GM23338 (cell line): Measurements from ENCODE around the gene PARD6A. TPM values are rescaled to one million over a fixed set of nuclear protein-coding genes. Genes with fewer than 3 reads are reported as not detected.

Experiments
- ATAC-seq: fragments of 200-7000 bp; cut with Tn5 transposase; 3 replicates; pipeline ENCODE4 v1.9.1; 2020
- DNase-seq: peaks from one replicate; pipeline ENCODE4 v3.0.0-alpha.2; 2015; ENCODE audit warnings: low spot score
- H2AFZ ChIP-seq: fragments of 200-600 bp; sonication (generic); 2 replicates; pipeline ENCODE4 v1.8.0; 2016; ENCODE audit warnings: antibody characterized with exemption, mild to moderate bottlenecking, moderate library complexity
- H3F3A ChIP-seq: fragments of 200-600 bp; sonication (generic); replicated peaks from 2 replicates; pipeline ENCODE4 v1.8.0; 2017; ENCODE audit warnings: antibody characterized with exemption, mixed run types, low read depth
- H3K27ac ChIP-seq: fragments of 200-600 bp; sonication (generic); 2 replicates; pipeline ENCODE4 v1.6.1; 2016; ENCODE audit warnings: low read depth
- H3K27me3 ChIP-seq: fragments of 200-600 bp; sonication (generic); 2 replicates; pipeline ENCODE4 v1.8.0; 2016; ENCODE audit warnings: mild to moderate bottlenecking, mixed run types, moderate library complexity; ENCODE audit not compliant: insufficient read depth
- H3K36me3 ChIP-seq: fragments of 200-600 bp; sonication (generic); 2 replicates; pipeline ENCODE4 v1.8.0; 2016; ENCODE audit warnings: mild to moderate bottlenecking; ENCODE audit not compliant: insufficient read depth
- H3K4me1 ChIP-seq: fragments of 200-600 bp; sonication (generic); 2 replicates; pipeline ENCODE4 v1.8.0; 2016; ENCODE audit warnings: mild to moderate bottlenecking, moderate library complexity; ENCODE audit not compliant: insufficient read depth
- H3K4me2 ChIP-seq: fragments of 200-600 bp; sonication (generic); 2 replicates; pipeline ENCODE4 v1.7.1; 2017; ENCODE audit warnings: mixed run types
- H3K4me3 ChIP-seq: fragments of 200-600 bp; sonication (generic); 2 replicates; pipeline ENCODE4 v1.6.1; 2016; ENCODE audit warnings: mixed run types
- H3K79me2 ChIP-seq: fragments of 200-600 bp; sonication (generic); replicated peaks from 2 replicates; pipeline ENCODE4 v1.8.0; 2017; ENCODE audit warnings: mild to moderate bottlenecking; ENCODE audit not compliant: insufficient read depth
- H3K9me2 ChIP-seq: fragments of 200-600 bp; sonication (generic); 2 replicates; pipeline ENCODE4 v1.8.0; 2017; ENCODE audit not compliant: insufficient read depth
- H4K20me1 ChIP-seq: fragments of 200-600 bp; sonication (generic); replicated peaks from 2 replicates; pipeline ENCODE4 v1.8.0; 2017; ENCODE audit warnings: mild to moderate bottlenecking; ENCODE audit not compliant: insufficient read depth
- H3K27ac Mint-ChIP-seq: 2 replicates; pipeline ENCODE4 v1.8.0; 2020; ENCODE audit warnings: inconsistent platforms, mild to moderate bottlenecking, moderate library complexity, mixed read lengths
- H3K27me3 Mint-ChIP-seq: 3 replicates; pipeline ENCODE4 v1.8.0; 2022; ENCODE audit warnings: low read depth, mild to moderate bottlenecking, moderate library complexity, mixed read lengths, inconsistent platforms; ENCODE audit not compliant: insufficient read depth, poor library complexity
- H3K36me3 Mint-ChIP-seq: 3 replicates; pipeline ENCODE4 v1.8.0; 2021; ENCODE audit warnings: low read depth, mild to moderate bottlenecking, inconsistent platforms, moderate library complexity, mixed read lengths
- H3K4me1 Mint-ChIP-seq: 3 replicates; pipeline ENCODE4 v1.8.0; 2020; ENCODE audit warnings: mild to moderate bottlenecking, inconsistent platforms, mixed read lengths
- H3K4me3 Mint-ChIP-seq: 3 replicates; pipeline ENCODE4 v1.8.0; 2021; ENCODE audit warnings: moderate library complexity, mild to moderate bottlenecking, inconsistent platforms, mixed read lengths
- H3K9me3 Mint-ChIP-seq: 3 replicates; pipeline ENCODE4 v1.8.0; 2020; ENCODE audit warnings: moderate library complexity, mild to moderate bottlenecking, inconsistent platforms, mixed read lengths
- CREB1 ChIP-seq: fragments of 250-450 bp; sonication (Bioruptor Pico); IDR thresholded peaks from 2 replicates; pipeline ENCODE4 v1.5.0; 2020; ENCODE audit warnings: low read depth, mild to moderate bottlenecking, moderate library complexity
- CTCF ChIP-seq, 2 experiments: fragments of 200-600 bp in 1 of 2; sonication (generic) in 1 of 2; conservative IDR thresholded peaks; 2 replicates each; pipeline versions ENCODE4 v1.5.1 to v1.6.1; 2016 to 2017; ENCODE audit warnings: antibody characterized with exemption in 2 of 2, low read depth in 2 of 2, mild to moderate bottlenecking in 2 of 2, moderate library complexity in 1 of 2
- ETS1 ChIP-seq: IDR thresholded peaks from 2 replicates; pipeline ENCODE4 v1.6.1; 2016; ENCODE audit warnings: antibody characterized with exemption
- EZH2 ChIP-seq: fragments of 200-600 bp; sonication (generic); IDR thresholded peaks from one replicate; pipeline ENCODE4 v1.8.0; 2017; ENCODE audit warnings: antibody characterized with exemption, mild to moderate bottlenecking, low read depth; ENCODE audit not compliant: unreplicated experiment
- EZH2phosphoT487 ChIP-seq: fragments of 200-600 bp; sonication (generic); IDR thresholded peaks from one replicate; pipeline ENCODE4 v1.8.1; 2018; ENCODE audit warnings: antibody characterized with exemption; ENCODE audit not compliant: unreplicated experiment
- JUNB ChIP-seq: IDR thresholded peaks from one replicate; pipeline ENCODE4 v1.6.1; 2016; ENCODE audit warnings: antibody characterized with exemption; ENCODE audit not compliant: unreplicated experiment
- NANOG ChIP-seq: IDR thresholded peaks from 2 replicates; pipeline ENCODE4 v1.6.1; 2016; ENCODE audit warnings: antibody characterized with exemption, borderline replicate concordance
- POLR2AphosphoS5 ChIP-seq: IDR thresholded peaks from 2 replicates; pipeline ENCODE4 v1.6.1; 2016; ENCODE audit warnings: antibody characterized with exemption, low read depth
- REST ChIP-seq: IDR thresholded peaks from one replicate; pipeline ENCODE4 v1.6.1; 2018; ENCODE audit warnings: antibody characterized with exemption; ENCODE audit not compliant: unreplicated experiment
- STAT1 ChIP-seq: IDR thresholded peaks from one replicate; pipeline ENCODE4 v1.6.1; 2016; ENCODE audit warnings: antibody characterized with exemption; ENCODE audit not compliant: unreplicated experiment
- ZNF114 ChIP-seq: fragments of 250-450 bp; sonication (Bioruptor Pico); IDR thresholded peaks from 2 replicates; pipeline ENCODE4 v1.5.0; 2020; ENCODE audit warnings: mild to moderate bottlenecking, moderate library complexity
- ZNF331 ChIP-seq: fragments of 250-450 bp; sonication (Bioruptor Pico); IDR thresholded peaks from 2 replicates; pipeline ENCODE4 v1.5.0; 2020; ENCODE audit warnings: low read depth, mild to moderate bottlenecking, moderate library complexity
- ZNF462 ChIP-seq: fragments of 250-450 bp; sonication (Bioruptor Pico); IDR thresholded peaks from 2 replicates; pipeline ENCODE4 v1.5.0; 2020; ENCODE audit warnings: mild to moderate bottlenecking, moderate library complexity
- polyA plus RNA-seq: library from polyadenylated mRNA; unstranded; fragments of >200 nt; fragmentation: Nextera tagmentation; extraction: Ambion mirVana; gene quantifications from 2 replicates; pipeline ENCODE4 v1.2.1, GENCODE V29; 2016
- total RNA-seq: library from RNA; depleted of rRNA; stranded (reverse); fragments of >200 nt; shearing (Covaris generic); gene quantifications from 2 replicates; pipeline ENCODE4 v1.2.3, GENCODE V29; 2014

Gene PARD6A
- total and polyA plus RNA-seq, 2 experiments from 2014 or later, result 11.1 to 15.7 TPM

- DNase-seq (no peak), ATAC-seq (no peak)
- no peaks in the 10 kb centered on the region for H3K4me1 ChIP-seq
- peaks cover 6% of the 10 kb centered on the region; the same call in 2 of the 3 replicates for H3K36me3 Mint-ChIP-seq
- no peak overlapping the region for H3K27ac ChIP-seq
- H3K79me2 ChIP-seq, result peaks cover 69% of the 10 kb centered on the region
- no peak overlapping the region for H3K4me2 ChIP-seq
- peaks cover 15% of the 10 kb centered on the region for H4K20me1 ChIP-seq
- no peaks in the 10 kb centered on the region for H3K27me3 ChIP-seq
- no peaks in the 10 kb centered on the region for H3K9me2 ChIP-seq
- H3K27ac Mint-ChIP-seq, result no peak overlapping the region
- H2AFZ ChIP-seq, result no peak overlapping the region
- H3K27me3 Mint-ChIP-seq, result no peaks in the 10 kb centered on the region
- H3K4me1 Mint-ChIP-seq, result 0 out of 3 replicates have a peak, but pooled peaks cover 2% of the 10 kb centered on the region
- TF ChIP-seq ZNF331 (CRISPR knock-in tag), result no peak
- no peak for TF ChIP-seq STAT1
- TF ChIP-seq EZH2, result no peak
- no peak for TF ChIP-seq EZH2phosphoT487
- no peak for TF ChIP-seq NANOG
- TF ChIP-seq CTCF (conservative IDR thresholded peaks at IDR 0.05; ENCODE audit: low read depth in 2 of 2), result no peak
- TF ChIP-seq ZNF462 (CRISPR knock-in tag), result no peak
- TF ChIP-seq POLR2AphosphoS5, result no peak
- no peak for TF ChIP-seq CREB1 (CRISPR knock-in tag)
- no peak for TF ChIP-seq ETS1
- TF ChIP-seq ZNF114 (CRISPR knock-in tag), result no peak
- TF ChIP-seq REST, result no peak
- no peak for TF ChIP-seq JUNB
- H3K36me3 ChIP-seq, result no peaks in the 10 kb centered on the region
- no peaks in the 10 kb centered on the region for H3F3A ChIP-seq
- H3K4me3 ChIP-seq, result no peak overlapping the region
- H3K4me3 Mint-ChIP-seq, result no peak overlapping the region
- no peaks in the 10 kb centered on the region for H3K9me3 Mint-ChIP-seq
Observed at GRCh38 chr16:67701420-67701819, 40.7 kb downstream of the PARD6A start.
